Skeletal muscle tissue (tissue), 4 donors: Measurements from ENCODE around the gene GOLGA7B. TPM values are rescaled to one million over a fixed set of nuclear protein-coding genes. Genes with fewer than 3 reads are reported as not detected.

ENCODE experiments used
- H3K27ac ChIP-seq: one replicate; pipeline ENCODE4 v1.7.0; 2013; ENCODE audit warnings: mild to moderate bottlenecking, low read depth, low read length, inconsistent platforms
- H3K27me3 ChIP-seq, 3 donors: one replicate each; pipeline ENCODE4 v1.7.0; 2013; ENCODE audit warnings: low read length in 3 of 3; ENCODE audit not compliant: control insufficient read depth in 3 of 3, insufficient read depth in 3 of 3
- H3K36me3 ChIP-seq, 3 donors: one replicate each; pipeline ENCODE4 v1.7.0; 2013; ENCODE audit warnings: low read length in 3 of 3; ENCODE audit not compliant: control insufficient read depth in 3 of 3, insufficient read depth in 3 of 3
- H3K4me1 ChIP-seq, 3 donors: one replicate each; pipeline ENCODE4 v1.7.0; 2013; ENCODE audit warnings: low read length in 3 of 3, mild to moderate bottlenecking in 3 of 3; ENCODE audit not compliant: control insufficient read depth in 3 of 3, insufficient read depth in 3 of 3
- H3K4me3 ChIP-seq, 3 donors: one replicate each; pipeline ENCODE4 v1.7.0; 2013; ENCODE audit warnings: low read length in 3 of 3
- H3K9ac ChIP-seq, 3 donors: one replicate each; pipeline ENCODE4 v1.7.0; 2013; ENCODE audit warnings: low read length in 3 of 3, mild to moderate bottlenecking in 3 of 3, moderate library complexity in 2 of 3, low read depth in 1 of 3
- H3K9me3 ChIP-seq, 3 donors: one replicate each; pipeline ENCODE4 v1.7.0; 2013; ENCODE audit warnings: low read length in 3 of 3; ENCODE audit not compliant: control insufficient read depth in 3 of 3
- total RNA-seq: library from RNA; depleted of rRNA; stranded (reverse); fragments of >200 nt; gene quantifications from one replicate; pipeline ENCODE4 v1.2.3, GENCODE V29; 2014
- donor health status: Osteomylitis.

The GOLGA7B gene
- total RNA-seq, 1 donor from 2014 or later: not detected

GRCh38 chr10:97816609-97817008, 33.0 kb upstream of the GOLGA7B start:
- no peak overlapping the region for H3K4me3 ChIP-seq
- H3K27me3 ChIP-seq: peaks cover 0 to 3% (median 0%) of the 10 kb centered on the region in 3 donors
- no peaks in the 10 kb centered on the region for H3K36me3 ChIP-seq
- no peak overlapping the region for H3K9ac ChIP-seq
- no peaks in the 10 kb centered on the region for H3K9me3 ChIP-seq
- H3K27ac ChIP-seq: no peak overlapping the region
- peaks cover 4 to 7% (median 6%) of the 10 kb centered on the region in 3 donors for H3K4me1 ChIP-seq

DNA sequence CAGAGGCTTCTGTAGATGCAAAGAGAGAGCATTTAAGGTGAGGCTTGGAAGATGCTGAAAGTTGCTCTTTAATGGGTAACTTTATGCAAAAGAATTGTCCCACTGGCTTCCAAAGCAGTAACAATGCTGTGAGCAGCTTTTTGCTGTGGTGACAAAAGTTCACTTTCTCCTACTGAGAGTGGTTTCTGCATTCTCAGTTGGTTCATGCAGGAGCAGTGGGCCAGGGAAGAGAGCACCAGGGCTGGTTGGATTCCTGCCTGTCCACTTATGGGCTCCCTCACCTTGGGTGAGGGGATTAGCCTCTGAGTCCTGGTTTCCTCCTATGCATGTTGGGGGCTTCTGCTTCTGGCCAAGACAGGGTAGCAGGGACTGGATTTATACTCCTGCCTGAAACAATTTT, 31.1 kb upstream of the GOLGA7B start:
- Histone ChIP-seq H3K9ac (no peak overlapping the region), H3K27ac (no peak overlapping the region), H3K27me3 (peaks cover 0 to 3% (median 0%) of the 10 kb centered on the region in 3 donors), H3K36me3 (no peaks in the 10 kb centered on the region), H3K4me3 (no peak overlapping the region), H3K9me3 (no peaks in the 10 kb centered on the region), H3K4me1 (peaks cover 8 to 21% (median 20%) of the 10 kb centered on the region in 3 donors)

DNA sequence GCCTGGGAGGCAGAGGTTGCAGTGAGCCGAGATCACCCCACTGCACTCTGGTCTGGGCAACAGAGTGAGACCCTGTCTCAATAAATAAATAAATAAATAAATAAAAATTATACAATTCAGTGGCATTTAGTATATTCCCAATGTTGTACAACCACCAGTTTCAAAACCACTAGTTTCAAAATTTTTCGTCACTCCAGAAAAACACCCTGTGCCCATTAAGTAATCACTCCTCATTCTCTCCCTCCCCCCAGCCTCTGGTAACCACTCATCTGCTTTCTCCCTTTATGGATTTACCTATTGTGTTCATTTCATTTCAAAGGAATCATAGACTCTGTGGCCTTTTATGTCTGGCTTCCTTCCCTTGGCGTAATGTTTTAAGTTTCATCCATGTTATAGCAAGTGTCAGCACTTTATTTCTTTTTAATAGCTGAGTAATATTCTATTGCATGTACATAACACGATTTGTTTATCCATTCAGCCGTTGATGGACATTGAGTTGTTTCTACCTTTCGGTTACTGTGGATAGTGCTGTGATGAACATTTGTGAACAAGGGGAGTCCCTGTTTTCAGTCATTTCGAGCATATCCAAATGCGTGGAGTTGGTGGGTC, 29.4 kb upstream of the GOLGA7B start:
- H3K27ac ChIP-seq: no peak overlapping the region
- H3K4me1 ChIP-seq: peaks cover 9 to 37% (median 32%) of the 10 kb centered on the region in 3 donors
- no peaks in the 10 kb centered on the region for H3K36me3 ChIP-seq
- H3K9me3 ChIP-seq: no peaks in the 10 kb centered on the region
- no peak overlapping the region for H3K9ac ChIP-seq
- no peak overlapping the region for H3K4me3 ChIP-seq
- H3K27me3 ChIP-seq: peaks cover 0 to 3% (median 0%) of the 10 kb centered on the region in 3 donors

GRCh38 chr10:97821308-97822038, 28.2 kb upstream of the GOLGA7B start:
- Histone ChIP-seq H3K27ac (peak overlapping the region; percentile 98), H3K36me3 (no peaks in the 10 kb centered on the region), H3K4me1 (peaks cover 9 to 47% (median 35%) of the 10 kb centered on the region in 3 donors), H3K9ac (peak overlapping the region; percentile 68 to 83 (median 79)), H3K27me3 (no peaks in the 10 kb centered on the region), H3K4me3 (peak overlapping the region; percentile 1 to 70 (median 56)), H3K9me3 (no peaks in the 10 kb centered on the region)

DNA sequence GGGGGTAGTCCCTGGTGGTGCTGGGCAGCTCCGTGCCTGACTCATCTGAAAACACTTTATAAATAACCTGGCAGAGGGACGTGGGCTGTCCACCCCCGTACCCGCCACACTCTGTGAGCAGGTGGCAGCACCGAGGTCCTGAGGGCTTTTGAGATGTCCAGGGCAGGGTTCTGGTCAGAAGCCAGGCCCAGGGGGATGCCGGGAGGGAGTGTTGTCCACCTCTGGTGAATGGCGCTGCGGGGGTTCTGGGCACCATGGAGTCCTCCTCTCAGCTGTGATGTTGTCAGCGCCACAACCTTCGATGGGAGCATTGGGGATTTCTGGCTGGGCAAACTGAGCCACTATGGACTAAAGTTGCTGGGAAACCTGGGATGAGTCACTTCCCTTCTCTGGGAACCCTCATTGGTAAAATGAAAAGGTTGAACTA, 27.4 kb upstream of the GOLGA7B start:
- Histone ChIP-seq H3K36me3 (no peaks in the 10 kb centered on the region), H3K9ac (peak overlapping the region in 2 of 3 donors; percentile 79 to 83), H3K4me3 (peak overlapping the region; percentile 1 to 70 (median 56)), H3K27me3 (no peaks in the 10 kb centered on the region), H3K27ac (peak overlapping the region; percentile 98), H3K4me1 (peaks cover 9 to 50% (median 35%) of the 10 kb centered on the region in 3 donors), H3K9me3 (no peaks in the 10 kb centered on the region)

DNA sequence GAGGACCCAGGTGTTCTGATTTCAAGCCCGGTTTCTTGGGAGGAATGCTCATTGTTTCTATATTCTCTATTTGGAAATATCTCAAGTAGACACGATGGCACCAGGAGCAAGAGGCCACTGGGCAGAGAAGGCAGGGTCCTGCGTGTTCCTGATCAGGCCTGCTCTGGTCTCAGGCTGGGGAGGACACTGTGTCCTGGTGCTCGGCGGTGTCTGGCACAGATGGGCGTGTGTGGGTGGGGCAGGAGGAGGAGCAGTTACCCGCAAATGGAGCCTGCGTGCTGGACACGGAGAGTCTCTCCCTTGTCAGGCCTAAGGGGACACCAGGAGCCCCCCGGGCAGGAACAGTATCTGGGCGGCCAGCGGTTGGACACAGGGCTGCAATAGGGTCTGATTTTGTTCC, 25.9 kb upstream of the GOLGA7B start:
- Histone ChIP-seq H3K9me3 (no peaks in the 10 kb centered on the region), H3K36me3 (no peaks in the 10 kb centered on the region), H3K27me3 (no peaks in the 10 kb centered on the region), H3K27ac (peak overlapping the region; percentile 98), H3K4me1 (peaks cover 9 to 64% (median 41%) of the 10 kb centered on the region in 3 donors), H3K4me3 (peak overlapping the region; percentile 14 to 70 (median 45)), H3K9ac (peak overlapping the region; percentile 51 to 83 (median 73))

DNA sequence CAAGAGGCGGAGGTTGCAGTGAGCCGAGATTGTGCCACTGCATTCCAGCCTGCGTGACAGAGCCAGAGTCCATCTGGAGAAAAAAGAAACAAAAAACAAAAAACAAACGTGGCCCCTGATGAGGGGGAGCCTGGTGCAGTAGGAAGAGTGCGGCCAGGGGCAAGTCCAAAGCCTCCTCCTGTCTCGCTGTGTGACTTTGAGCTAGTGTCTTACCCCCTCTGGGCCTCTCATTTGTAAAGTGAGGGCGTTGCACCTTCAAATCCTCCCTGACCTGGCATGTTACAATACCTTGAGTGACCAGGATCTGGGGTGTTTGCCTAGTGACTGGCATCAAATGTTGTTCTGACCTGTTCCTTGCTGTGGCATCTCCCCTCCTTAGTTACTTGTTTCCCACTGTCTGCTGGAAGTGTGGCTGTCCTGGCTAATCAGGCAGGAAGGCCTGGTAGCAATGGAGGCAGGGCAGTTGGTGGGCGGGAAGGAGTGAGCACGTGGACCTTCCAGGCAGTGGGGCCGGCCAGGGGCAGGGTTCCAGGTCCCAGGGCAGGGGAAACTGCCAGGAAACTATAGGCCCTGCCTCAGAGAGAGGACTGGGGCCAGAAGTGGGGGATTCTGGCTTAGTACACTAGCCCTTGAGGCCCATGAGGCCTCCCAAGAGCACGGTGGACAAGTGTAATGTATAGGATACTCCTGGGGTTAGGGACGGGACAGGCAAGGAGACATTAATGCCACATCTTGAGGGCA, 24.5 kb upstream of the GOLGA7B start:
- H3K27ac ChIP-seq: no peak overlapping the region
- H3K27me3 ChIP-seq: peaks cover 0 to 2% (median 0%) of the 10 kb centered on the region in 3 donors
- no peak overlapping the region for H3K9ac ChIP-seq
- peaks cover 9 to 74% (median 41%) of the 10 kb centered on the region in 3 donors for H3K4me1 ChIP-seq
- peak overlapping the region in 1 of 3 donors; percentile 41 for H3K4me3 ChIP-seq
- no peaks in the 10 kb centered on the region for H3K9me3 ChIP-seq
- H3K36me3 ChIP-seq: no peaks in the 10 kb centered on the region

- Histone ChIP-seq H3K4me1 (peaks cover 5 to 71% (median 32%) of the 10 kb centered on the region in 3 donors), H3K36me3 (no peaks in the 10 kb centered on the region), H3K9ac (no peak overlapping the region), H3K27me3 (peaks cover 0 to 5% (median 4%) of the 10 kb centered on the region in 3 donors), H3K4me3 (no peak overlapping the region), H3K27ac (no peak overlapping the region), H3K9me3 (no peaks in the 10 kb centered on the region)
These were observed 22.8 kb upstream of the GOLGA7B start for GRCh38 chr10:97826892-97827291.

DNA sequence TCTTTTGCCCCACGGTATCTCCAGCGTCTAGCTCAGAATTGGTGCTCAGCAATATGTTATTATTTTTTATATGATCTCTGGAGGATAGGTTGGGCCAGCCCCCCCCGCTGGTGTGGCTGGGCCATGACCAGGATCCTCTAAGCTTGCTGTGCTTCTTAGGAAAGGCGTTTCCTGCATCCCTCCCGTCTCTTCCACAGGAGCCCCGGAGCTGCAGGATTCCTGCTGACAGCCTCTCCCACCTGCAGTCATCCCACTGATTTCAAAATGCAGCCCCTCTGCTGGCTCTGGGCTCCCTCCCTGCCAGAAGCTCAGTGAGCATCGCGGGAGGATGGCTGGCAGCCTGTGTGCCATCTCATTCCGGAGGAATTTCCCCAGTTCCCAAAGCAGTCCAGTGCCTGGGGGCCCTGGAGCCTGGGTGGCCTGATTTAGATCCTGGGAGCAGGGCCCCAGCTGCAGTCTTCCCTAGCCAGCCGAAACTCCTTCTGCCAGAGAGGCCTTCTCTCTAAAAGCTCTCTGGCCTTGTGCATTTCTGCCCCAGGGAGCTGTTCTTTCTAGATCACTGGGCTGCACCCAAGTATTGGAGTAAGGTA, 21.8 kb upstream of the GOLGA7B start:
- Histone ChIP-seq H3K9me3 (no peaks in the 10 kb centered on the region), H3K27ac (no peak overlapping the region), H3K4me1 (peaks cover 5 to 65% (median 26%) of the 10 kb centered on the region in 3 donors), H3K4me3 (no peak overlapping the region), H3K27me3 (peaks cover 0 to 8% (median 6%) of the 10 kb centered on the region in 3 donors), H3K9ac (peak overlapping the region in 1 of 3 donors; percentile 25), H3K36me3 (no peaks in the 10 kb centered on the region)
